HCT116 (cell line): ENCODE measurements around the gene P2RY4.

Experiments
- CTCF ChIP-seq, 3 experiments: fragments of 200-600 bp in 1 of 3; sonication (generic) in 1 of 3; IDR thresholded peaks in 2 of 3; conservative IDR thresholded peaks in 1 of 3; 2 replicates each; pipeline ENCODE4 v1.5.1; 2012 to 2017; ENCODE audit warnings: low read depth in 2 of 3, low read length in 2 of 3, antibody characterized with exemption in 1 of 3, borderline replicate concordance in 1 of 3, control low read depth in 1 of 3, mild to moderate bottlenecking in 1 of 3, mixed read lengths in 1 of 3, mixed run types in 1 of 3, moderate library complexity in 1 of 3; ENCODE audit not compliant: insufficient read depth in 1 of 3
- EGR1 ChIP-seq: IDR thresholded peaks from 2 replicates; pipeline ENCODE4 v1.6.1; 2012; ENCODE audit warnings: low read depth
- EZH2 ChIP-seq: fragments of 200-600 bp; sonication (generic); IDR thresholded peaks from 2 replicates; pipeline ENCODE4 v1.6.1; 2017; ENCODE audit warnings: antibody characterized with exemption, mixed run types
- POLR2A ChIP-seq: IDR thresholded peaks from 2 replicates; pipeline ENCODE4 v1.7.0; 2011; ENCODE audit warnings: borderline replicate concordance; ENCODE audit not compliant: insufficient read depth, insufficient read length; ENCODE audit errors: extremely low read depth
- POLR2AphosphoS5 ChIP-seq: IDR thresholded peaks from 2 replicates; pipeline ENCODE4 v1.6.1; 2011; ENCODE audit warnings: mild to moderate bottlenecking, low read depth, low read length, moderate library complexity
- RAD21 ChIP-seq: IDR thresholded peaks from 2 replicates; pipeline ENCODE4 v1.6.1; 2012; ENCODE audit warnings: low read depth, mild to moderate bottlenecking
- REST ChIP-seq: IDR thresholded peaks from 2 replicates; pipeline ENCODE4 v1.6.1; 2012; ENCODE audit warnings: low read depth
- SP1 ChIP-seq: IDR thresholded peaks from 2 replicates; pipeline ENCODE4 v1.6.1; 2012; ENCODE audit warnings: low read depth
- SRF ChIP-seq: IDR thresholded peaks from 2 replicates; pipeline ENCODE4 v1.6.1; 2012; ENCODE audit warnings: low read depth
- YY1 ChIP-seq: IDR thresholded peaks from 2 replicates; pipeline ENCODE4 v1.6.1; 2011; ENCODE audit warnings: low read length, low read depth, moderate library complexity, mild to moderate bottlenecking; ENCODE audit not compliant: insufficient replicate concordance; ENCODE audit errors: extremely low read depth
- ZNF274 ChIP-seq: fragments of 200-500 bp; sonication (Bioruptor generic); IDR thresholded peaks from 2 replicates; pipeline ENCODE4 v1.6.1; 2014; ENCODE audit warnings: mild to moderate bottlenecking, low read depth, low read length, inconsistent platforms

GRCh38 chrX:70247252-70247651 lies 12.8 kb downstream of the P2RY4 start:
- TF ChIP-seq SRF (no peak), CTCF (IDR thresholded peaks at IDR 0.05 in 2 of 3, conservative IDR thresholded peaks at IDR 0.05 in 1 of 3; ENCODE audit: borderline replicate concordance in 1 of 3, insufficient read depth in 1 of 3, low read depth in 2 of 3, low read length in 2 of 3) (no peak), POLR2A (no peak), POLR2AphosphoS5 (no peak), EGR1 (no peak), SP1 (no peak), ZNF274 (no peak), REST (no peak), EZH2 (no peak), YY1 (no peak), RAD21 (no peak)
